ENCODE results near the gene KIAA0408.

DNA sequence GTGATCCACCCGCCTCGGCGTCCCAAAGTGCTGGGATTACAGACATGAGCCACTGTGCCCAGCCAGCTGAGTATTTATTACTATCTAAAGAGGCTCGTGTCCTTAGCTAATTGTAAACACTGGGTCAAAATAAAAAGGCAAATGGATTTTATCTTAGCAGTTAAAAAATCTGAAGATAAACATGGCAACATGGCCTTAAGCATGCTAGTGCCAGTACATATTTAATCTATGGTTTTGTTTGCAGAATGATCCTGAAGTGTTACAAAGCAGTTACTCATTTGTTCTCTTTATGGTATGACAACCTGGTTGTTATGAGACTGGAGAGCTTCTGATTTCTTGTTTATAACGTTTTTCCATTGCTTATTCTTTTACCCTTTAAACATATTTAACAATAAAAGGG, 3.9 kb upstream of the KIAA0408 start:
- TF ChIP-seq CTCF (IDR thresholded peaks at IDR 0.05; ENCODE audit: poor library complexity, severe bottlenecking) (no peak), EZH2 (IDR thresholded peaks at IDR 0.05; ENCODE audit: borderline replicate concordance, insufficient read depth, low read length, poor library complexity, severe bottlenecking) (no peak)
